Measurements from ENCODE around the gene POLE2.
"Not testable (repeated sequence)": the region's sequence is repeated elsewhere in the genome, so short reads cannot be mapped to it uniquely, and the experiment has no call there.

The POLE2 gene

DNA sequence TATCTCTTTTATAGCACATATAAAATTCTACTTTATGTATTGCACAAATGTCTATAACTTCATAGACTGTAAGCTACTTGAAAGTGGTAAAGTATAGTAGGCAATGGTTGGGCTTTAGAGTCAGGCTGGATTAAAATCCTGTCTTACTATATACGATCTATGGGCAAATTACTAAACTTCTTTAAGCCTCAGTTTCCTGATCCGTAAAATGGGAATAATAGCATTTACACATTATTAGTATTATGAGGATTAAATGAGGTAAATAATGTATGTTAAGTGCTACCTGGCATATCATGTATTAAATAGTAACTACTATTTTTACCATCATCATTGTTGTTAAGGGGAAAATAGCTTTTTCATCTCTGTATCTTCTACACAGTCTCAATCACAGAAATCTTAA is 14.4 kb downstream of the POLE2 start:
- H3K9me3 ChIP-seq (ENCODE audit: control insufficient read depth, insufficient read depth, low read length), result no peaks in the 10 kb centered on the region
- no peak overlapping the region for H3K4me3 ChIP-seq (ENCODE audit: low read length)
- peaks cover 8% of the 10 kb centered on the region for H3K79me2 ChIP-seq (ENCODE audit: control insufficient read depth, low read length)
- H3K4me1 ChIP-seq (ENCODE audit: control insufficient read depth, low read length), result no peaks in the 10 kb centered on the region
- no peaks in the 10 kb centered on the region for H3K9me2 ChIP-seq (replicated peaks; ENCODE audit: control insufficient read depth, low read length)
- TF ChIP-seq, protein P1, sequence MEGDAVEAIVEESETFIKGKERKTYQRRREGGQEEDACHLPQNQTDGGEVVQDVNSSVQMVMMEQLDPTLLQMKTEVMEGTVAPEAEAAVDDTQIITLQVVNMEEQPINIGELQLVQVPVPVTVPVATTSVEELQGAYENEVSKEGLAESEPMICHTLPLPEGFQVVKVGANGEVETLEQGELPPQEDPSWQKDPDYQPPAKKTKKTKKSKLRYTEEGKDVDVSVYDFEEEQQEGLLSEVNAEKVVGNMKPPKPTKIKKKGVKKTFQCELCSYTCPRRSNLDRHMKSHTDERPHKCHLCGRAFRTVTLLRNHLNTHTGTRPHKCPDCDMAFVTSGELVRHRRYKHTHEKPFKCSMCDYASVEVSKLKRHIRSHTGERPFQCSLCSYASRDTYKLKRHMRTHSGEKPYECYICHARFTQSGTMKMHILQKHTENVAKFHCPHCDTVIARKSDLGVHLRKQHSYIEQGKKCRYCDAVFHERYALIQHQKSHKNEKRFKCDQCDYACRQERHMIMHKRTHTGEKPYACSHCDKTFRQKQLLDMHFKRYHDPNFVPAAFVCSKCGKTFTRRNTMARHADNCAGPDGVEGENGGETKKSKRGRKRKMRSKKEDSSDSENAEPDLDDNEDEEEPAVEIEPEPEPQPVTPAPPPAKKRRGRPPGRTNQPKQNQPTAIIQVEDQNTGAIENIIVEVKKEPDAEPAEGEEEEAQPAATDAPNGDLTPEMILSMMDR (IDR thresholded peaks at IDR 0.05; ENCODE audit: low read depth, low read length, poor library complexity, severe bottlenecking), result no peak
- no peak for TF ChIP-seq EZH2phosphoT487 (IDR thresholded peaks at IDR 0.05; ENCODE audit: borderline replicate concordance, low read length)
- no peak overlapping the region for H3K4me2 ChIP-seq (ENCODE audit: low read length)
- peaks cover 64% of the 10 kb centered on the region for H3K36me3 ChIP-seq (ENCODE audit: control insufficient read depth, low read length)
- no peaks in the 10 kb centered on the region for H4K20me1 ChIP-seq (ENCODE audit: control insufficient read depth, insufficient read depth, low read depth, low read length)
- H3K27me3 ChIP-seq (ENCODE audit: control insufficient read depth, low read length), result no peaks in the 10 kb centered on the region
- no peak overlapping the region for H3K27ac ChIP-seq (ENCODE audit: low read depth, low read length)
- H3F3A ChIP-seq (ENCODE audit: control insufficient read depth, insufficient read depth), result peaks cover 13% of the 10 kb centered on the region; the same call in 1 of the 2 replicates

DNA sequence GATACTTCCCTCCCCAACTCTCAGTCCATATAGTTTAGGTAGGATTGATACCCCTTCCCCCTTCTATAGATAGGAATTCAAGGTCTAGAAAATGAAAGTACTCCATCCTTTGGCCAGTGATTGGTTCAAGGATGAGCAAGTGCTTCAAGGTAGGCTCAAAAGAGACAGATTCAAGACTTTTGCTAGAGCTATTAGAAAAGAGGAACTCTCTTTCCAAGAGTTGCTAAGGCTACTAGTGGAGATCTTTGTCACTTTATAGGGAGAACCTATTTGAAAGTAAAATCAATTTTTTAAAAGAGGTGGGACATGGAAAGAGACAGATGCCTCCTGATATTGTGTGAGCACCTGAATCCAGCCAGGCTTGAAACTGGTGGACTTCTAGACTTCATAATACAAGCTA is 17.5 kb downstream of the POLE2 start:
- no peak for TF ChIP-seq EZH2phosphoT487 (IDR thresholded peaks at IDR 0.05; ENCODE audit: borderline replicate concordance, low read length)
- TF ChIP-seq, protein P1 (IDR thresholded peaks at IDR 0.05; ENCODE audit: low read depth, low read length, poor library complexity, severe bottlenecking), result no peak

GRCh38 chr14:49659526-49660455 is 28.2 kb downstream of the POLE2 start:
- no peaks in the 10 kb centered on the region for H3K27me3 ChIP-seq (ENCODE audit: control insufficient read depth, low read length)
- no peaks in the 10 kb centered on the region for H3K4me1 ChIP-seq (ENCODE audit: control insufficient read depth, low read length)
- no peaks in the 10 kb centered on the region for H3K79me2 ChIP-seq (ENCODE audit: control insufficient read depth, low read length)
- no peaks in the 10 kb centered on the region for H4K20me1 ChIP-seq (ENCODE audit: control insufficient read depth, insufficient read depth, low read depth, low read length)
- H3K27ac ChIP-seq (ENCODE audit: low read depth, low read length), result no peak overlapping the region
- no peaks in the 10 kb centered on the region for H3K9me2 ChIP-seq (replicated peaks; ENCODE audit: control insufficient read depth, low read length)
- no peak overlapping the region for H3K4me3 ChIP-seq (ENCODE audit: low read length)
- TF ChIP-seq EZH2phosphoT487 (IDR thresholded peaks at IDR 0.05; ENCODE audit: borderline replicate concordance, low read length), result no peak
- TF ChIP-seq, protein P1 (IDR thresholded peaks at IDR 0.05; ENCODE audit: low read depth, low read length, poor library complexity, severe bottlenecking), result no peak
- H3F3A ChIP-seq (ENCODE audit: control insufficient read depth, insufficient read depth), result peaks cover 3% of the 10 kb centered on the region; the same call in 1 of the 2 replicates
- peaks cover 45% of the 10 kb centered on the region for H3K36me3 ChIP-seq (ENCODE audit: control insufficient read depth, low read length)
- no peak overlapping the region for H3K4me2 ChIP-seq (ENCODE audit: low read length)
- no peaks in the 10 kb centered on the region for H3K9me3 ChIP-seq (ENCODE audit: control insufficient read depth, insufficient read depth, low read length)

More for the DNA sequence above, 17.5 kb downstream of the POLE2 start:
- Histone ChIP-seq H3F3A (ENCODE audit: control insufficient read depth, insufficient read depth) (peaks cover 16% of the 10 kb centered on the region), H3K4me2 (ENCODE audit: low read length) (no peak overlapping the region), H3K9me2 (replicated peaks; ENCODE audit: control insufficient read depth, low read length) (no peaks in the 10 kb centered on the region), H3K27me3 (ENCODE audit: control insufficient read depth, low read length) (no peaks in the 10 kb centered on the region), H3K27ac (ENCODE audit: low read depth, low read length) (no peak overlapping the region), H3K4me3 (ENCODE audit: low read length) (no peak overlapping the region), H4K20me1 (ENCODE audit: control insufficient read depth, insufficient read depth, low read depth, low read length) (no peaks in the 10 kb centered on the region), H3K9me3 (ENCODE audit: control insufficient read depth, insufficient read depth, low read length) (no peaks in the 10 kb centered on the region), H3K79me2 (ENCODE audit: control insufficient read depth, low read length) (0 out of 2 replicates have a peak, but pooled peaks cover 2% of the 10 kb centered on the region), H3K4me1 (ENCODE audit: control insufficient read depth, low read length) (no peaks in the 10 kb centered on the region), H3K36me3 (ENCODE audit: control insufficient read depth, low read length) (peaks cover 53% of the 10 kb centered on the region)

DNA sequence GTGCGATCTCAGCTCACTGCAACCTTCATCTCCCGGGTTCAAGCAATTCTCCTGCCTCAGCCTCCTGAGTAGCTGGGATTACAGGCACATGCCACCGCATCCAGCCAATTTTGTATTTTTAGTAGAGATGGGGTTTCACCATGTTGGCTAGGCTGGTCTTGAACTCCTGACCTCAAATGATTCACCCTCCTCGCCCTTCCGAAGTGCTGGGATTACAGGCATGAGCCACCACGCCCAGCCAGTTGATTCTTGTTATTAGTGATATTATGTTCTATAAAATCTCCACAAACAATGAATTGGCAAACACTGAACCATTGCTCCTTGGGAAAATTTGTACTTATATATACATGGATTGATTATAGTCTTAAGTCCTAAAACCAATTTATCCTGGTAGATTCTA is 30.5 kb downstream of the POLE2 start:
- H3K4me2 ChIP-seq (ENCODE audit: low read length); H3K4me3 ChIP-seq (ENCODE audit: low read length); H3K27me3 ChIP-seq (ENCODE audit: control insufficient read depth, low read length); H3K9me3 ChIP-seq (ENCODE audit: control insufficient read depth, insufficient read depth, low read length); H3K79me2 ChIP-seq (ENCODE audit: control insufficient read depth, low read length); H3K4me1 ChIP-seq (ENCODE audit: control insufficient read depth, low read length); H3F3A ChIP-seq (ENCODE audit: control insufficient read depth, insufficient read depth); H4K20me1 ChIP-seq (ENCODE audit: control insufficient read depth, insufficient read depth, low read depth, low read length); H3K9me2 ChIP-seq (replicated peaks; ENCODE audit: control insufficient read depth, low read length); H3K27ac ChIP-seq (ENCODE audit: low read depth, low read length): not testable (repeated sequence)
- peaks cover 46% of the 10 kb centered on the region for H3K36me3 ChIP-seq (ENCODE audit: control insufficient read depth, low read length)
